DND-41 (cell line): ENCODE data around the gene SMYD1.

ENCODE experiments used
- CTCF ChIP-seq: IDR thresholded peaks from 2 replicates; pipeline ENCODE4 v1.5.1; 2012; ENCODE audit warnings: borderline replicate concordance, low read length, moderate library complexity, mild to moderate bottlenecking; ENCODE audit not compliant: poor library complexity, severe bottlenecking; ENCODE audit errors: extremely low read depth
- EZH2 ChIP-seq: IDR thresholded peaks from 3 replicates; pipeline ENCODE4 v1.6.1; 2012; ENCODE audit warnings: borderline replicate concordance, low read depth, mild to moderate bottlenecking, moderate library complexity, low read length, inconsistent platforms; ENCODE audit not compliant: severe bottlenecking

- no peak for TF ChIP-seq CTCF
- TF ChIP-seq EZH2 = no peak
Observed at GRCh38 chr2:88125924-88126771, 58.5 kb downstream of the SMYD1 start.
